ENCODE measurements around the gene TJP2. TPM values are rescaled to one million over a fixed set of nuclear protein-coding genes. Genes with fewer than 3 reads are reported as not detected.
A peak's percentile ranks its signal among the peaks of the same experiment; 100 is the strongest.

TJP2 gene
- total and polyA plus RNA-seq, 2 of the 4 experiments (the other 2 are of a cell fraction), result 38.3 to 49.3 TPM

DNA sequence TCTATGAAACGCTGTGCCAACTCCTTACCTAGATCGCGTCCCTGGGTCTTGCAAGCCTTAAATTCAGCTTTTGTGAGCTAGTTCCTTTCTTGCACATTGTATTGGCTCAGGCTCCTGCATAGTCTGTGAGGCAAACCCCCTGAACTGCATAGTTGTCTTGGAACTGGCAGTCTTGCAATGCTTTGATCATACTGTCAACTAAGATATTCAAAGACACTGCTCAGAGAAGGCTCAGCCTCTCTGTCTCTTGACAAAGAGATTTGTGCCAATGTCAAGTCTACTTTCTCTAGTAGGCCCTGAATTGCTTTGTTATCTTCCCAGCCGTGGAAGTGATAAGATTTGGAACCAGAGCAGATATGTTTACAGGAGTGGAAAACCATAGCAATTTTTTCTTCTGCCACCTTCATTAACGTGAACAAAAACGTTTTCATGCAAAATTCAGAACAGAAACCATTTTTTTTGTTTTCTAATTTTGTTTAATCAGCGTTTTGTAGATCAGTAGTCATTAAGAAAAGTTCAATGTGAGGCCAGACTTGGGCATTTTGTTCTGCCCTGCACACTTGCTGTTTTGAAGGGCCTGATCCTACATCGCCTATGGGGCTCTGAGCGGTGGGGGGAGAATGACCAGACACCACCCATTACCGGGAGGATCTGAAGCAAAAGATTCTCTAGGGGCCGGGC lies 123.4 kb downstream of the TJP2 start:
- Histone ChIP-seq H3K14ac (replicated peaks; ENCODE audit: low read depth, low read length) (no peak overlapping the region), H4K91ac (ENCODE audit: insufficient read depth, low read depth, low read length) (no peak overlapping the region), H2AK5ac (ENCODE audit: low read depth, low read length) (no peak overlapping the region), H4K8ac (ENCODE audit: low read depth in 2 of 2, low read length in 2 of 2) (no peak overlapping the region), H3K4me1 (ENCODE audit: control insufficient read depth, insufficient read depth, low read length) (no peaks in the 10 kb centered on the region), H3K56ac (ENCODE audit: extremely low read depth, insufficient read depth, low read length) (no peak overlapping the region), H3K23ac (ENCODE audit: low read depth, low read length) (no peak overlapping the region), H2BK15ac (ENCODE audit: low read depth, low read length) (no peak overlapping the region), H3K9me3 (ENCODE audit: control insufficient read depth, insufficient read depth, low read length) (no peaks in the 10 kb centered on the region), H2BK5ac (ENCODE audit: low read depth, low read length, poor library complexity, severe bottlenecking) (no peak overlapping the region), H2AK9ac (replicated peaks; ENCODE audit: low read depth, low read length, poor library complexity) (no peak overlapping the region), H3K9me1 (ENCODE audit: insufficient read depth, low read length) (no peaks in the 10 kb centered on the region), H3K36me3 (ENCODE audit: control insufficient read depth, insufficient read depth, low read length) (no peaks in the 10 kb centered on the region), H3K18ac (ENCODE audit: low read depth, low read length) (no peak overlapping the region), H3K4ac (ENCODE audit: low read depth, low read length) (no peak overlapping the region), H4K20me1 (ENCODE audit: insufficient read depth, low read length) (no peaks in the 10 kb centered on the region), H3K9ac (ENCODE audit: low read depth, low read length) (no peak overlapping the region), H3K27ac (ENCODE audit: insufficient read depth, low read length) (no peak overlapping the region), H2BK120ac (ENCODE audit: low read depth, low read length) (no peak overlapping the region), H2AFZ (replicated peaks; ENCODE audit: low read length, poor library complexity) (no peak overlapping the region), H2BK20ac (ENCODE audit: low read depth, low read length) (no peak overlapping the region), H3K27me3 (ENCODE audit: control insufficient read depth, insufficient read depth, low read length) (peaks cover 10% of the 10 kb centered on the region), H3K4me2 (ENCODE audit: low read depth, low read length) (no peak overlapping the region), H3K79me1 (ENCODE audit: low read depth in 1 of 2, low read length in 2 of 2) (no peaks in the 10 kb centered on the region), H4K5ac (ENCODE audit: low read depth, low read length) (no peak overlapping the region), H3K4me3 (ENCODE audit: insufficient read depth, low read depth, low read length) (no peak overlapping the region)
- TF ChIP-seq NFE2L2 (IDR thresholded peaks at IDR 0.05; ENCODE audit: low read depth, low read length) (no peak), MAFK (IDR thresholded peaks at IDR 0.05; ENCODE audit: low read depth, low read length) (peak; percentile 67)
- in situ Hi-C loops (cut with MboI; ENCODE audit: low sequenced_read_pairs), result no loop called here
- ATAC-seq (ENCODE audit: low read depth) (no peak), DNase-seq (no peak)
- BruUV-seq (replicated peaks), result no TSS peak
- whole genome bisulfite sequencing, 2 experiments (ENCODE audit: extremely low coverage in 2 of 2, insufficient read length in 1 of 2), result no CpG with 5 or more reads among the region's 11 CpGs
- CTCF ChIA-PET, result no interaction called here
- dilution Hi-C loops (cut with HindIII; ENCODE audit: low sequenced_read_pairs, unreplicated experiment), result no loop called here
- intact Hi-C loops (cut with micrococcal nuclease), result no loop called here
- POLR2A ChIA-PET (ENCODE audit: unreplicated experiment), result no interaction called here
